Retinal pigment epithelial cell (primary cell): ENCODE results near the gene STOML2.

Experiments used
- DNase-seq: peaks from one replicate; pipeline ENCODE4 v3.0.0-alpha.2; 2010; ENCODE audit warnings: low read depth
- H3K4me3 ChIP-seq: 2 replicates; pipeline ENCODE4 v1.5.1; 2011; ENCODE audit warnings: mild to moderate bottlenecking, low read length, control low read depth, moderate library complexity
- CTCF ChIP-seq: conservative IDR thresholded peaks from 2 replicates; pipeline ENCODE4 v1.5.1; 2011; ENCODE audit warnings: low read depth, low read length, control low read depth, inconsistent platforms

Gene STOML2

DNA sequence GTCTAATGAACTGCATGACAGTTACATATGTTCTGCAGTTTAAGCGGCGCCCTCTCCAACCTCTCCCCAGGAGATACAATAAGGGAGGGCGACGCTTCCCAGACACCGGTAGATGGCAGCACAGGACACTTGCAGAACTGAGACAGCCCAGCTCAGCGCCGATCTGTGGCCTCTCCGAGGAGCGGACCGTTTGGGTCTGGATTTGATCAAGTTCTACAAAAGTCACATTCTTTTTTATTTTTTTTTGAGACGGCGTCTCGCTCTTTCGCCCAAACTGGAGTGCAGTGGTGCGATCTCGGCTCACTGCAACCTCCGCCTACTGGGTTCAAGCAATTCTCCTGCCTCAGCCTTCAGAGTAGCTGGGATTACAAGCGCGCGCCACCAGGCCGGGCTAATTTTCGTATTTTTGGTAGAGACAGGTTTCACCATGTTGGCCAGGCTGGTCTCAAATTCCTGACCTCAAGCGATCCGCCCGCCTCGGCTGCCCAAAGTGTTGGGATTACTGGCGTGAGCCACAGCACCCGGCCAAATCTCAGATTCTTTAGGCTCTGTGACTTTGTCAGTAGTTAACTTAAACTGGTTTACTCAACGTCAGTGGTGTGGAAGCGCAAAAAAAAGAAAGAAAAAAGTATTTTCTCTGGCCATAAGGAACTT is 14.1 kb upstream of the STOML2 start:
- peak; percentile 94 for TF ChIP-seq CTCF
- DNase-seq: peak; percentile 72
- H3K4me3 ChIP-seq: peak overlapping the region; percentile 87

GRCh38 chr9:35116539-35116897 is 13.6 kb upstream of the STOML2 start:
- no peak for TF ChIP-seq CTCF
- peak overlapping the region; percentile 87 for H3K4me3 ChIP-seq
- DNase-seq: no peak

- peak; percentile 88 for DNase-seq
- H3K4me3 ChIP-seq: peak within 1 kb of the TSS; percentile 87
- TF ChIP-seq CTCF: no peak
These were observed 13.0 kb upstream of the STOML2 start, which contains the start of gene ATOSB for GRCh38 chr9:35115680-35116538. ATOSB (minus strand) TSS chr9:35115862; CDS start chr9:35108274, 7,588 bp downstream.

GRCh38 chr9:35114840-35115628 is 12.1 kb upstream of the STOML2 start:
- no peak for TF ChIP-seq CTCF
- no peak for DNase-seq
- H3K4me3 ChIP-seq: peak overlapping the region; percentile 87

DNA sequence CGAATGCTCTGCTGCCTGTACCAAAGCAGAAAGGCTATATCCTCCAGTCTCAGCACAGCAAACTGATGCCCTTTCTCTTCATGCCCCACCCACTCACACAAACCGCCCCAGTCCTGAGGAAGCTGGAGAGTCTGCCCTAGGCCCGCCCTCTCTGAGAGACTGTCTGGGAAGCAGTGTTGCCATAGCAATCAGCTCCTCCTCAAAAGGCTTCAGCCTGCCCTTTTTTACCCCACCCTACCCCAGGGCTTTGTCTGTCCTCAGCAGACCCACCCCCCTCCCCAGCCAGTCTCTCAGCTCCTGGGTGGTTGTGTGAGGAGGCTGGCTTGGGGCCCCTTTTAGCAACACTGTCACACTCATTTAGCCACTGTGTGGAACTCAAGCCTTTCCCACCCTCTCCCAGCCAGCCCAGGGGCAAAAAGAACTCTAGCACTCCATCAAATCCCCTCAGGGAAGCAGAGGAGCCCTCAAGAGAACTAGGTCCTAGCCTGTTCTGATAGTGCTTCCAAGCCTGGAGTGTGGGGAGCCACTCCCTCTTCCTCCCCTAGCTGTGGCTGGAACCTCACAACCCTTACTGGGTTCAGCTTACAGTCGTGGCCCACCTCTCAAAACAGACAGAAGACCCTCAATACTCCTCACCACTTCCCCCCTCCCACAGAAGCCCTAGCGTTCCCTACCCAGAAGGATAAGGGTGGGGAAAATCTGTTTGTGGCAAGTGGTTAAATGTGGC is 11.3 kb upstream of the STOML2 start:
- TF ChIP-seq CTCF: no peak
- peak overlapping the region; percentile 87 for H3K4me3 ChIP-seq
- peak; percentile 82 for DNase-seq

GRCh38 chr9:35112257-35113020 is 9.5 kb upstream of the STOML2 start:
- no peak for TF ChIP-seq CTCF
- peak overlapping the region; percentile 44 for H3K4me3 ChIP-seq
- peak; percentile 43 for DNase-seq
